DMS 273 treated with DMSO at 0.1 percent for 48 hours (cell line): ENCODE results near the gene RAE1.
"Not testable (repeated sequence)": the region's sequence is repeated elsewhere in the genome, so short reads cannot be mapped to it uniquely, and the experiment has no call there.

Experiments
- DNase-seq: peaks from one replicate; lab custom pipeline; 2025; lab: John Stamatoyannopoulos, UW

The RAE1 gene

DNA sequence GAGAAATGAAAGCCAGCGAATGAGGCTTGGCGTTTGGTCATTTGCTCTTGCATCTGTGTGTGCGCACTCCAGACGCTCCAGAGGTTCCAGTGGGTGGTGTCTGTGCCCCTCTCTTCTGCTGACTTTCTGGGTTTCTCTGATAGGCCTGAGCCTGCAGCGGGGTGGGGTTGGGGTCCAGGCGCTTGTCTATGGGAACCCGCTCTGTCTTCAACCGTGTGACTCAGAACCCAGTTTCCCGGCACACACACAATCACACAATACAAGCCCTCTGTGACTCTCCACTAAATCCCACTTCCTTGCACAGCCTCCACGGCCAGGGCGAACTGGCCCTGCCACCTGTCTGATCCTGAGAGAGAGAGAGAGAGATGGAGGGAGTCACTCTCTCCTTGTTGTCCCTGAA, 64.7 kb downstream of the RAE1 start:
- no peak for DNase-seq

GRCh38 chr20:57416296-57417022, 65.4 kb downstream of the RAE1 start:
- DNase-seq = no peak

DNA sequence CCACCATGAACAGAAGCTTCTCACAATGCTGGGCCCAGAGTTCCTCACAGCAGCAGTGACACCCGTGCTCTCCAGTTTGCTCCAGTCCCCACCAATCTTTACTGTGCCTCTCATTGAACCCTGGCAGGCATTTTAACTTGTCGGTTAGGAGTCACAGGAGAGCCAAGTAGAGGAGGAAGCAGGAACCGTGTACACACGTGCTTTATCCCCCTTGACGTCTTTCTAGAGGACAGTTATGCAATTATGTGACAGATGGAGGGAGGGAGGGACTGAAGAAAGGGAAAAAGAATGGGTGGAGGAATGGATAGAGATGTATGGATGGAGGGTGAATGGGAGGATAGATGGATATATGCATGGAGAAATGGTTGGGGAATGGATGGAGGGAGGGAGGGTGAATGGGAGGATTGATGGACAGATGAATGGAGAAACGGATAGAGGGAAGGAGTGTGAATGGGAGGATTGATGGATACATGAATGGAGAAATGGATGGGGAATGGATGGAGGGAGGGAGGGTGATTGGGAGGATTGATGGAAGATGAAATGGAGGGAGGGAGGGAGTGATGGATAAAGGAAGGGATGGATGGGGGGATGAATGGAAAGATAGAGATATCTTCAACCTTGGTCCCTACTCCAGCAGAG, 66.1 kb downstream of the RAE1 start:
- no peak for DNase-seq

DNA sequence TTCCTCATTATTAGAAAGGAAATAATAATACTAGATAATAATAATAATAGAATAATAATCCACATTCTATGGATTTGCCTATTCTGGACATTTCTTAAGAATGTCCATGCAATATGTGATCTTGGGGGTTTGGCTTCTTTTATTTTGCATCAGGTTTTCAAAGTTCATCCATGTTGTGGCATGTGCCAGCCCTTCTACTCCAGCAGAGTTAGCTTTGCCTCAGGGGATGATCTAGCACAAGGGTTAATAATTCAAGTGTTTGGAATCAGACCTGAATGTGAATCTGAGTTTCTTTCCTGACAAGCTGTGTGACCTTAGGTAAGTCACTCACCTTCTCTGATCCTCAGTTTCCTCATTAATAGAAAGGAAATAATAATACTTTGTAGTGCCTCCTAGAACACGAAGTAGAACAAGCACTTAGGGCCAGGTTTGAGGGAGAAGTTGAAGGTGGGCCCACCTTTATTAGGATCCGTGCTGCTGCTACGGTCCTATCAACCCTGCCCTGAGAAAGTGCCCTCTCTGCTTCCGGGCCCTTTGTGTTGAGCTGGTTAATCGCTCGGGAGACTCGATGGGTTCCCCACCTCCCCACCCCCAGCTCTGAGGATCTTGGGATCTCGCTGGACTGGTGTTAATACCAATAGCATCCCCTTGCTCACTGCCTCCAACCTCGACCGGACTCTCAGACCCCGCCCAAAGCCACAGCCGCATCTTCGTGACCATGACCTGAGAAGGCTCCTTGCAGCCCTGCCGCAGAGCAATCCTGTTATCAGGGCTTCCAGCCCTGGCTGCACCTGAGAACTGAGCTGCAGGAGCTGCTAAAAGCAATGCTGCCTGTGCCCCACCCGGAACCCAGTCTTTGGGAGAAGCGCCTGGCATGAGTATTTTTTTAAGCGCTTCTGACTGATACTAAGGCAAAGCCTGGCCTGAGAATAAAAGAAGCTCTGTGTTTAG, 67.0 kb downstream of the RAE1 start:
- DNase-seq = no peak

GRCh38 chr20:57419479-57419878, 68.4 kb downstream of the RAE1 start:
- DNase-seq = not testable (repeated sequence)

GRCh38 chr20:57420571-57421252, 69.7 kb downstream of the RAE1 start:
- DNase-seq = no peak

DNA sequence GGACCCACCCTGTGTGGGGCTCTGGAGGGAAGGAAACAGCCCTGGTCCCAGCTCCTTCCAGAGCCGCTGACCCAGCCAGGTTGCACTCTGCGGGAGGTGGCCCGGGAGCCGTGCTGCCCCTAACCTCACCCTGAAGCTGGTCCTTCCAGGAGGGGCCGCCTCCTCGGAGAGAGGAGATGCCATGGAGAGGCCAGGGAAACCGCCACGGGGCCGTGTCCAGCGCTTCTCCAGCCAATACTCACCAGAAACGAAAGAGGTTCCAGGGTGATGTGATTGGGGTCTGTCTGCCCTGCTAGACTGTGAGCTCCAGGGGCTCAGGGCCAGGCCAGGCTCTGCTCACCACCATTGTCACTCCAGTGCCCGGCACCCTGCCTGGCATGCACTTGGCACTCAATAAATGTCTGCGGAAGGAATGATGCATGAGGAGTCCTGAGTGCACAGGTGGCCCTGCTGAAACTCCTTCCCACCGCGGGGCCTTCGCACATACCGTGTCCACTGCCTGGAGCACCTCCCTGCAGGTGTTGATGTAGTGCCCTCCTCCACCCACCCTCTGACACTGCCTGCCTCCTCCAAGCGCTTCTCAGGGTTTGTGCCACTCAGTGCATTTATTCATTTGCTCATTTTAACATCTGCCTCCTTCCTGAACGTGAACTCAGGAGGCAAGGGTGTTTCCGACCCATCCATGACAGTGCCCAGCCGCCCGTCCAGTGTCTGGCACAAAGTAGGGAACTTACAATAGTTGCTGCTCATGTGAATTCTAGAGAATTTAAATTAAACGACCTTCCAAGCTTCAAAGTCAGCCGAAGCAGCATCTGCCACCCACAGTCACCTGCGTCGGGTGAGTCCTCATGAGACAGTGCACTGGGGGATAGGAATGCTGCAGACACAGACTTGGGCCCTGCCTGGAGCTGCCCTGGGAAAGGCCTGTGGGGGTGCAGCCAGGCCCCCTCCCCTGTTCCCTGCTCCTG, 70.5 kb downstream of the RAE1 start:
- no peak for DNase-seq

DNA sequence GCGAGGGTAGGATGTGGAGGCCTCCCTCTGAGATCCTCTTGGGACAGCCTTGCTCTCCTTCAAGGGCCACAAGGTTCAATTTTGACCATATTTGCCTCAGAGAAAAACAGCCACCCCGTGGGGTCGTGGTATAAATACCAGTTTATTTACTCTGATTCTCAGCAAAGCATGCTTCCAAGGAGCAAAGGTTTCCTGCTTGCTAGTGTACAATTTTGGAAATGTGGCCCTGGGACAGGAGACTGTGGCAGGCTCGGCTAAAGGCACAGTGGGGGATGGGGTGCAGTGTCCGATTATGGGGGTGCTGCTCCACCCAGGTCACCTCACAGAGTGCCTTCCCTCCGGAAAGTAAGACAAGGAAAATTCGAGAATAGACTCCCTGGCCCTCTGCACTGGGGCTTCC, 71.2 kb downstream of the RAE1 start:
- DNase-seq = no peak

DNA sequence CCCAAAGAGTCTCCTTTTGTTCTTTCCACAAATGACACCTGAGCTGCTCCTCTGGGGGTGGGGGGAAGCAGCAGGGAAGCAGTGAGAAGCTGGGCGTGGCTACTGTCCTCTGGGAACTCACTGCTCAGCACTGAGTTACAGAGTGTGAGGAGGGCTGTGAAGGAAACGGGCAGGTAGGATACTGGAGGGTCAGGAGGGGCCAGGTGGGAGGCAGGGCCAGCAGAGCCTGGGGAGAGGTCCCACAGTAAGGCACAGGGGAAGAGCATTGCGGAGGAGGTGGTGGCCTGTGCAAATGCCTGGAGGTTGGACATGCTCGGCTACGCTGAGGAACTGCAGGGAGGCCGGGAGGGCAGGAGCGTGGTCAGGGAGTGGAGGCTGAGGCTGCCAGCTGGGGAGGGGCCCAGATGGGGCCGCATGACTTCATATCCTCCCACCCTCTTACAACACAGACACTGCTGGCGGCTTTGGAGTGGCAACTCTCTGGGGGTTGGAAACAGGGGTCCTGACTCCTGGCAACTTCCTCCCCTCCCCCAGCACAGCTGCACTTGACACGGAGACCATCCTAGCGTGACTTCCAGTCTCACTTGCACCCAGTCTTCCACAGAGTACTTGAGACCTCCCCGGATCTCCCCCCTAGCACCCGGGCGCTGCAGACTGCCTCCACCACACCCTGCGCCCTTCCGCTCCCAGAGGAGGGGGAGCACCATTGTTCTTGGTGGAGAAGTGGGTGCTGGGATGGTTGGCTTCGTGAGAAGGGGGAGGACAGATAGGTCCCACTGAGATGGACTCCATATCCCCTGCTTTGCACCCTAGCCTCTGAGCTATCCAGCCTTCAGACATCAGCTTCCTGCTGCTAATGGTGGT, 74.3 kb downstream of the RAE1 start:
- DNase-seq = no peak

DNA sequence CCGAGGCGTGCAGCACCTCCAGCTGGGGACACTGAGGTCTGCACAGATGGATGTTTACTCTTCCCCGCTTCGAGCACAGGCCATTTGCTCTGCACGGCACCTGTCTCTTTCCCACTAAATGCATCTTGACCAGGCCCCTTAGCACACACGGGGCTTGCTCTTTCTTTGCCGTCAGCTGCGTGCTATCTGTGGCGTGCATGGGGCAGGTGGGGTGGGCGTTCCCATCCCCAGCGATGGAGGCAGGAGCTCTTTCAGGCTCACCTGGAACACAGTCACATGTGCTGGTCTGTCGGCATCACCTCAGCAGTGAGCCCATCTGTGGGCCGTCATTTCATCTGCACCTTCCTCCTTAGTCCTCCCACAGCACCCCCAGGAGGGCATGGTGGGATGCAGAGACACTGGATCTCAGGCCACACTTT, 75.2 kb downstream of the RAE1 start:
- no peak for DNase-seq

- DNase-seq = no peak
These were observed 75.8 kb downstream of the RAE1 start for GRCh38 chr20:57426831-57427230.

GRCh38 chr20:57428324-57429158, 77.5 kb downstream of the RAE1 start:
- no peak for DNase-seq
